HK-2 (cell line): Measurements from ENCODE around the gene LMO3.

Experiments
- DNase-seq: peaks from one replicate; pipeline ENCODE4 v3.0.0-alpha.2; 2018; ENCODE audit not compliant: unreplicated experiment

LMO3 gene

GRCh38 chr12:16606117-16606200 lies at the start of gene LMO3:
Gene LMO3 (minus strand): TSS chr12:16606162. CDS start chr12:16600860, 5,302 bp downstream.
- no peak for DNase-seq

GRCh38 chr12:16636435-16637055 lies 30.6 kb upstream of the LMO3 start:
- no peak for DNase-seq

- no peak for DNase-seq
These were observed 28.8 kb upstream of the LMO3 start for GRCh38 chr12:16634786-16635185.

- DNase-seq, result no peak
These were observed 21.0 kb upstream of the LMO3 start for GRCh38 chr12:16626991-16627390.

- no peak for DNase-seq
These were observed 16.4 kb upstream of the LMO3 start for GRCh38 chr12:16622338-16622737.

GRCh38 chr12:16619537-16619936 lies 13.6 kb upstream of the LMO3 start:
- no peak for DNase-seq

GRCh38 chr12:16618256-16618655 lies 12.3 kb upstream of the LMO3 start:
- DNase-seq, result no peak

GRCh38 chr12:16613199-16613598 lies 7.2 kb upstream of the LMO3 start:
- no peak for DNase-seq

GRCh38 chr12:16612647-16613046 lies 6.7 kb upstream of the LMO3 start:
- DNase-seq, result no peak

- DNase-seq, result no peak
These were observed 5.2 kb upstream of the LMO3 start for GRCh38 chr12:16611146-16611545.

GRCh38 chr12:16610743-16611142 lies 4.8 kb upstream of the LMO3 start:
- DNase-seq, result no peak

GRCh38 chr12:16610001-16610585 lies 4.1 kb upstream of the LMO3 start:
- no peak for DNase-seq

- DNase-seq, result no peak
These were observed 3.1 kb upstream of the LMO3 start for GRCh38 chr12:16608946-16609539.

GRCh38 chr12:16607906-16608775 lies 2.2 kb upstream of the LMO3 start:
- DNase-seq, result no peak

GRCh38 chr12:16606991-16607390 lies 1.0 kb upstream of the LMO3 start:
- DNase-seq, result no peak

GRCh38 chr12:16606201-16606849 lies 363 bp upstream of the LMO3 start:
- peak; percentile 17 for DNase-seq

- DNase-seq, result no peak
These were observed 283 bp downstream of the LMO3 start for GRCh38 chr12:16605642-16606116.

GRCh38 chr12:16604596-16605252 lies 1.2 kb downstream of the LMO3 start:
- DNase-seq, result no peak

GRCh38 chr12:16603916-16604575 lies 1.9 kb downstream of the LMO3 start:
- DNase-seq, result no peak

GRCh38 chr12:16603260-16603915 lies 2.6 kb downstream of the LMO3 start:
- DNase-seq, result no peak

GRCh38 chr12:16602412-16602811 lies 3.5 kb downstream of the LMO3 start:
- no peak for DNase-seq
